ENCODE results near the gene MAN2B1.

MAN2B1 gene

DNA sequence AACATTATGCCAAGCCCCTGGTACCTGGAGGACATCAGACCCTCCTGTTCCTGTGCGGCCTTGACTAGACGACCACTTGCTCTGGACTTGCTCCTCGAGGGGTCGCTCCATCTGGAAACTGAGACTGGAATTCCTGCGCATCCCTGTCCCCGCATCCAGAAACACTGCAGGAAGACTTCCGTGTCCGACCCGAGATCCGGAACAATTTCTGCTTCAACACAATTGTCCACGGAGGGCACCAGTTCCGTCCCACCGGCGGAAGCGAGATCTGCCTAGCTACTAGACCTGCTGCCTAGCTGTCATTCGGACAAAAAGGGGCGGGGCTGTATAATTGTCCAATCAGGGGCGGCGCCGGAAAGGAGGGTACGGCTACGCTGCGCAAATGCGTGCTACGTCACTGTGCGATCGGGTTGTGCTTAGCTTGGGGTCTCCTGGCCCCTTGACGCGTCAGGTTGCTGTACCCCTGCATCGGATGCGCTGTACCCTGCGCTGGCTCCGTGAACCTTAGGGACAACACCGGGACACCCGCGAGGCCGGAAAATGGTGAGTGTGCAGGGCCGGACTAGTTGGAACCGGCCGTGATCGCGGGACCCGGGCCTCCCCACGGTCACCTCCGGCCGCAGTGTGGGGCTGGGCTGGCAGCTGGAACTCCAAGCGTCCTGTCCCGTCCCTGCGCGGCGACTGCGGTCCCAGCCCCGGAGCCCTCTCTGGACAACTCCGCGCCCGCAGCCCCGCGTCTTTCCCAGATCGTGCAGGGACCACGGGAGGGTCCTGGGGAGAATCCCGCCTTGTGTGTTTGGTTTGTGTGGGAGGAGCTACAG lies 55.8 kb downstream of the MAN2B1 start, which contains the start of the genes ZNF490 and ZNF791:
ZNF490 (minus strand) TSS at position 274 of the 821 bp plus-strand sequence; CDS start at position 141, 133 bp downstream.
ZNF791 (plus strand) TSS at position 381 of the 821 bp plus-strand sequence; CDS start at position 541, 160 bp downstream.
- peak; percentile 96 for DNase-seq

GRCh38 chr19:12607631-12608030 lies 58.9 kb downstream of the MAN2B1 start:
- DNase-seq: no peak

DNA sequence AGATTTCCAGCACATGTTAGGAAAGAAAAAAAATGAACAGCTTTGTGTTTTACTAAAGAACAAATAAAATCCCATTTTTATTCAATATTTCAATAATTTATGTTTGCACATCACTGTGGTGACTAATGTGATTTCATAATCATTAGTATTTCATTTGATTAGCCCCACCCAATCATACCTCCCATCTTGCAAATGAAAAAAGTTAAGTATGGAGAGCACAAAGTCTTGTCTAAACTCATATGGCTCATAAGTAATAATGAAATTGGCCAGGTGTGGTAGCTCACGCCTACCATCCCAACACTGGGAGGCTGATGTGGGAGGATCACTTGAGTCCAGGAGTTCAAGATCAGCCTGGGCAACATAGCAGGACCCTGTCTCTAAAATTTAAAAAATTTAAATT lies 59.7 kb downstream of the MAN2B1 start:
- no peak for DNase-seq

GRCh38 chr19:12603714-12604113 lies 62.8 kb downstream of the MAN2B1 start:
- DNase-seq: no peak

DNA sequence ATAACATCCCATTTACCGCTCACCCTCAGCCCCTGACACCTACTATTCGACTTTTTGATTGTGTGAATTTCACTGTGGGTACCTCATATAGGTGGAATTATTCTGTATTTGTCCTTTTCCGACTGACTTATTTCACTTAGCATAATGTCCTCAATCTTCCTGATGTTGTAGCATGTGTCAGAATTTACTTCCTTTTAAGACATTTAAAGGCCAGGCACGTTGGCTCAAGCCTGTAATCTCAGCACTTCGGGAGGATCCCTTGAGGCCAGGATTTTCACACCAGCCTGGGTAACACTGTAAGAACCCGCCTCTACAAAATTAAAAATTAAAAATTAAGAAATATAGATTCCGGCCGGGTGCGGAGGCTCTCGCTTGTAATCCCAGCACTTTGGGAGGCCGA lies 68.9 kb downstream of the MAN2B1 start:
- no peak for DNase-seq

DNA sequence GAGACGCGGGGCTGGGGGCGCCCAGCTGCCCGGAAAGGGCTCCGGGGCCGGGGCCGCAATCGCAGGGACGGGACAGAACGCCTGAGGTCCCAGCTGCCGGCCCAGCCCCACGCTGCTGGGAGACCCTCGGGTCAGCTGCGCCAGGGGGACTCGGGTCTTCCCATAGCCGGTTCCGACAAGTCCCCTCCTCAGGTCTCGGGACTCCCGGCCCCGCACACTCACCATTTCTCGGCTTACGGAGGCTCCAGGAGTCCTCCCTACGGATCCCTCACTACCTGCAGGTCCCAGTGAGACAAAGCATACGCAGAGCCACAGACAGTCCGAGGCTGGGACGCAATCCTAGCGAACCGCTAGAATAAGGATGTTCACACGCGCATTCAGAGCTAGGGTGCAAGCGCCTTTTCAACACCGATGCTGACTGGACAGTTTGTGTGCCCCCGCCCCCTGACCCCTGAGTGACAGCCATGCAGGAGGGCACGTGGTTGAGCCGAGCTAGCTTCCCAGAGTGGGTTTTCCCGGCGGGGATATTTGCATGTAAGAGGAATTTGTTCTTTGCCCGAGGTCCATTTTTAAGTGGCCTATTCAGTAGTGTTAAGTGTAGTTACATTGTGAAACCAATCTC lies 69.5 kb downstream of the MAN2B1 start:
- no peak for DNase-seq

All from right forelimb (tissue), 1 donor.